PFSK-1 (cell line): Measurements from ENCODE around the gene VASH1.

Experiments
- POLR2AphosphoS5 ChIP-seq: IDR thresholded peaks from 2 replicates; pipeline ENCODE4 v1.6.1; 2012; ENCODE audit warnings: low read depth, mild to moderate bottlenecking, control low read depth, low read length, moderate library complexity
- REST ChIP-seq, 2 experiments: IDR thresholded peaks; 2 replicates each; pipeline versions ENCODE4 v1.6.1 to v1.8.0; 2011 to 2012; ENCODE audit warnings: low read depth in 2 of 2, low read length in 2 of 2, control low read depth in 1 of 2, inconsistent platforms in 1 of 2, mild to moderate bottlenecking in 1 of 2, moderate library complexity in 1 of 2; ENCODE audit not compliant: insufficient read depth in 1 of 2
- TAF1 ChIP-seq: IDR thresholded peaks from 2 replicates; pipeline ENCODE4 v1.6.1; 2012; ENCODE audit warnings: low read length, control low read depth, borderline replicate concordance; ENCODE audit not compliant: insufficient read depth

GRCh38 chr14:76742966-76743365, 18.3 kb upstream of the VASH1 start:
- TF ChIP-seq REST (IDR thresholded peaks at IDR 0.05; ENCODE audit: insufficient read depth in 1 of 2, low read depth in 2 of 2, low read length in 2 of 2) (no peak), POLR2AphosphoS5 (no peak), TAF1 (no peak)
